Fibroblast of skin of left biceps (primary cell): ENCODE measurements around the gene WNK3.
"Not testable (repeated sequence)": the region's sequence is repeated elsewhere in the genome, so short reads cannot be mapped to it uniquely, and the experiment has no call there.

ENCODE experiments used
- DNase-seq, 2 experiments: peaks; one replicate each; pipeline ENCODE4 v3.0.0-alpha.2; 2013; ENCODE audit warnings: low read depth in 2 of 2

The WNK3 gene

GRCh38 chrX:54357414-54358377 is at the start of gene WNK3:
Gene WNK3, minus strand, starts transcription at chrX:54358046.
- DNase-seq = peak; percentile 64

DNA sequence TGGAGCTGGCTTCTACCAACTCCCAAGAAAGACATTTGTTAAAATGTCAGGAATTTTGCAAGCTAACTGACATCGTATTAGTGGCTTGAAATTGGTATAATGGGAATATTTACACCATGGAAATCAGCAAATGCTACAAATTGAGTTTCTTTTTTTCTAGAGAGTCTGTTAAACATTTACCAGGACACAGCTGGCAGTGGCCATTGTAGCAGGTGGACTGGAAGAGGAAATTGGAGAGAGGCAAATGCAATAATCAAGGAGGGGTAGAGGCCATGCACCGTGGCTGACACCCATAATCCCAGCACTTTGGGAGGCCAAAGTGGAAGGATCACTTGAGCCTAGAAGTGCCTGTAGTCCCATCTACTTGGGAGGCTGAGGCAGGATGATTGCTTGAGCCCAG is 49.4 kb upstream of the WNK3 start:
- DNase-seq = no peak

DNA sequence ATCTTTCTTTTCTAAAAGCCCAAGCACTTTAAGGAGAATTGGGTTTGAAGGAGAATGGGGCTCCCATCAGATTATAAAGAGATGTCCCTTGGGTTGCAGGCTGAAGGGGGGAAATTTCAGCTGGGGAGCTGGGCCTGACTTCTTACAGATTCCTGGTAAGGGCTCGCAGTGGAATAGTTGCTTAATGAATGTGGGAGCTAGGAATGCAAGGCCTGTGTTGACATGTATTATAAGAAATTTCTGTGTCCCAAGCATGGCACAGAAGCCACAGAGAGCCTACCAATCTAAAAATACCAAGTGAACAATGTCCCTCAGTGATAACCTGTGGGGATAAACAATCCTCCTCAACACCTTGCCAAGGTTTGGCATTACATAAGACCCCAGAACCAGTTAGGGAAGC is 39.3 kb upstream of the WNK3 start:
- DNase-seq = no peak

- DNase-seq = no peak
These were observed 28.5 kb upstream of the WNK3 start for GRCh38 chrX:54386314-54386713.

DNA sequence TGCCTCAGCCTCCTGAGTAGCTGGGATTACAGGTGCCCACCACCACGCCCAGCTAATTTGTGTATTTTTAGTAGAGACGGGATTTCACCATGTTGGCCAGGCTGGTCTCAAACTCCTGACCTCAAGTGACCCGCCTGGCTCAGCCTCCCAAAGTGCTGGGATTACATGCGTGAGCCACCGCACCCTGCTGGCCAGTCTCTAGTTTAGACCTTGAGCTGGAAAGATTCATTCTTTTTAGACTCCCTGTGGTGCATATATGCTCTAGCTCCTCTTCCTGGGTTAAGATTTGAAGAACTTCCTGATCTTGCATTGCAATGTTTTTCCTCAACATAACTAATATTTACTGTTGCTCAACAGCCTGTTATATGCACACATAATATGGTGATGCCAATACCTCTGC is 26.8 kb upstream of the WNK3 start:
- DNase-seq = not testable (repeated sequence)

- no peak for DNase-seq
These were observed 1.6 kb upstream of the WNK3 start for GRCh38 chrX:54359408-54359807.

DNA sequence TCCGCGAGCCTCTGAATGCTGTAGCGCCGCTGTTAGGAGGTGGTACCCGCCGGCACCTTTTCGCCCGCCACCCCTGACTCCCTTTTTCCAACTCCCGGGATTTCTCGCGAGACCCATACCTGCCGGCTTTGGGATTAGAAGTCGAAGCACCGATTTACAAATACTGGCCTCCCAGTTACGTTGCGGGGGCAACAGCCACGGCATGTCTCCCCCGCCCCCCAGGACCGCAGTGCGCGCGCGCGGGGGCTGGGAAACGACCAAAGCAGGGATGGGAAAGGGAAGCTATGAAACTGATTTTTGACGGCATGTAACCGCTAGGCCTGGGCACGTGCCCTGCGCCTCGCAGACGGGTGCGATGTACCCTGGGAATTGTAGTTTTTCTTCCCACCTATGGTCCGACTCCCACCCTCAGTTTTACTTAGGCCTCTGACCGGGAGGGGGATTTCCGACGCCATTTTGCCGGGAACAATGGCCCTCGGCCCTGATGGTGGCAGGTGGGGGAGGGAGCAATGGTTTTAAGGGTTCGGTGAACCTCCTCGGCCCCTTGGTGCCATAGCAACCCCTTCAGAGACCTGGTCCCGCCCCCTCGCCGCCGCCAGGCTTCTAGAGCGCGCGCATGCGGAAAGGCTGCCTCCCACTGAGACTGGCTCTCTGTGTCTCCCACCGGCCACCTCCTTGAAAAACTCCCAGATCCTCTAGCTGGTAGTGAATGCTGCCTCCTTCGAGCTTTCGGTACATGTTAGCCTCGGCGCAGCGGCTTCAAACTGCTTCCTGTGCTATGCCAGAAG is 772 bp upstream of the WNK3 start:
- peak; percentile 34 to 38 for DNase-seq

- DNase-seq = no peak
These were observed 5.2 kb downstream of the WNK3 start for GRCh38 chrX:54352677-54353076.

DNA sequence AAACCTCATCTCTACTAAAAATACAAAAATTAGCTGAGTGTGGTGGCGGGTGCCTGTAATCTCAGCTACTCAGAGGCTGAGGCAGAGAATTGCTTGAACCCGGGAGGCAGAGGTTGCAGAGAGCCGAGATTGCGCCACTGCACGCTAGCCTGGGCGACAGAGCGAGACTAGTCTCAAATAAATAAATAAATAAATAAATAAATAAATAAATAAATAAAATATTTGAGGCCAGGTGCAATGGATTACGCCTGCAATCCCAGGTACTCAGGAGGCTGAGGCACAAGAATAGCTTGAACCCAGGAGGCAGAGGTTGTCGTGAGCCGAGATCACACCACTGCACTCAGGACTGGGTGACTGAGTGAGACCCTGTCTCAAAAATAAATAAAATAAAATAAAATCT is 20.5 kb downstream of the WNK3 start:
- DNase-seq = not testable (repeated sequence)

GRCh38 chrX:54325077-54325476 is 32.8 kb downstream of the WNK3 start:
- no peak for DNase-seq

DNA sequence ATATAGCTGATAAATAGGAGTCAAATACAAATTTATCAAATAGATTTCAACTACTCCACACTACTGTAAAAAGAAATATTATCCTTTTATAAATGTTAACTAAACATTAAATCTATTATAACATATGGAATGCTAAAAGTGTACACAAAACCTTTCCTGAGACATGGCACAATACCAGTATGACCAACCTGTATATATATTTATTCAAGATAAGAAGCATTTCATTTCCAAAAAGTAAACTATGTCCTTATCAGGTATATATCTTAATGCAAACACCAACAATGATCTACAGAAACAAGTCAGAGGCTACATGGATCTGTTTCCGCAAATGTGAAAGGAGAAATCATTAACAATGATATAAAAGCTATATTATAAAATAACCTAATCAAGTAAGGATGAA is 37.8 kb downstream of the WNK3 start:
- no peak for DNase-seq

GRCh38 chrX:54306379-54306778 is 51.5 kb downstream of the WNK3 start:
- DNase-seq = no peak

DNA sequence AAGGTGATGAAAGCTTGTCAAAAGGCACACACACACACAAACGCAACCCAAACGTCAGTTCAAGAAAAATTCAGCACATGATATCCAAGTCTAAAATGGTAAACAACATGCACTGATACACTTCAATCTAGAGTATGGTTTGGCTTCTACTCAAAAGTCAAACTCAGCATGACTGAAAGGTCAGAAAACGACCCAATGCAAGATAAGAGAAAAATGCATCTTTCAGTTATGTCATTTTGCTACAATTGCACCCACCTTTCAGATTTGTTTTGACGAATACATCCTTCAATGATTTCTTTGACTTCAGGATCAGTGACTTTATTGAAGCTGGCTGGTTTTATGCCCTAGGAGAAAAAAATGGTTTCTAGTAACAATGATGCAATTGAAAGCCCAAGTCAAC is 56.3 kb downstream of the WNK3 start:
- DNase-seq = no peak

- DNase-seq = no peak
These were observed 63.5 kb downstream of the WNK3 start for GRCh38 chrX:54294306-54294705.

DNA sequence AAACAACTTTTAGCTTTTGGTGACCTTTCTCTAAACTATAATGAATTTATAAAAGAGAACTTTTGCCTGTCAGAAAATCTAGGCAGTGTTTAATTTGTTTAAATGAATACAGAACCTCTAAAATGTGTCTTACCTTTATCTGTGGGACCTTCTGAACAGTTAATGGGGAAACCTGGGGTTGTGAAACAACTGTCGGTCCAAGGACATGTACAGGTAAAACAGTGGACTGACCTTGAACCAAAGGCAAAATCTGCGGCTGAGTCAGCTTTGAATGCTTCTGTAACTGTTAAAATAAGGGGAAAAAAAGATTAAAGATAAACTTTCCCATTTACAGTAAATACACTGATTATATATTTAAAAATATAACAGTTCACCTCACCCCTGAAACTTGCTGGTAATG is 65.1 kb downstream of the WNK3 start:
- DNase-seq = no peak

DNA sequence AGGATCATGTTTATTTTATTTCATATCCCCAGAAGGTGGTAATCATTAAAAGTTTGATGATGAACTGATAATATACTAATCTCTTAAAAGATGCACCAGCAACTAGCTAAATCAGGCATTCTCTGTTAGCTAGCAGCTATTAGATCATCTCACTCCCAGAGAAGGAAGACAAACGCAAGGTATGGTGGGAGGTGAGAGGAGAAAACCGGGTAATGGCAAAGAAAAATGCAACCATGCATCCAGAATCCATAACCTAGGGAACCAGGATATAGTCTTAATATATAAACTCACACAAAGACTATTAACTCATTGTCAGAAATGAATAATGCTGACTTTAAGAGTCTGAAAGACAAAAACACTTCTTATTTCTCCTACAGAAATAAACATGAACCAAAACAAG is 66.1 kb downstream of the WNK3 start:
- DNase-seq = no peak

DNA sequence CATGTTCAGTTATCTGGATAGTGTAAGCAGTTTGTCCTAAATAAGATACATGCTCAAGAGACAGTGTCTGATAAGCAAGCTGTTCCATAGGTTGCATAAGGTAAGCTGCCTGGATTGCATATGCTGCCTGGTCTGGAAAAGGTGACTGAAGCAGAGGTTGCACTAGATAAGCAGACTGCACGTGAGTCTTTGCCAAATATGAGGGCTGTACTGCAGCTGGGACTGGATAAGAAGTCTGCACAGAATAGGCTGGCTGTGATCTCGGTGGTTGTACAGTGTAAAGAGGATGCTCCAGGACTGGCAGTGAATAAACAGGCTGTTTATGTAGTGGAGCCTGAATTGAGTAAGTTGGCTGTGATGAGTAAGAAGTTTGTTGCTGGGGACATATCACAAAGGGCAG is 68.9 kb downstream of the WNK3 start:
- DNase-seq = no peak

DNA sequence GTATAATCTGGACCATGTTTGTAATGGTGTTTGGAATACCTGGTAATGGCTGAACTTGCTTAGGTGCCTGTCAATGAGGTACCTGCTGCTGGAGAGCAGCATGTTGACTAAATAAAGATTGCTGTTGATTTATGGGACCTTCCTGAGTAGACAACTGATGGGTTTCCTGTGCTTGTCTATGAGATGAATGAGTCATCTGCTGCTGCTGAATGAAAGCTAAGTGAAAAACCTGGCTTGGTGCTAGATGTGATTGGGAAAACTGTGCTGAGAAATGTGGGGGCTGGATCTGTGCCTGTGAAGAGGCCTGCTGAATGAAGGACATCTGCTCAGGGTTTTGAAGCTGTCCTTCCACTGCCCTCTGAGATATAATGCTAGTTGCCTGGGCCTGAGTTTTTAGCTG is 69.6 kb downstream of the WNK3 start:
- DNase-seq = no peak

DNA sequence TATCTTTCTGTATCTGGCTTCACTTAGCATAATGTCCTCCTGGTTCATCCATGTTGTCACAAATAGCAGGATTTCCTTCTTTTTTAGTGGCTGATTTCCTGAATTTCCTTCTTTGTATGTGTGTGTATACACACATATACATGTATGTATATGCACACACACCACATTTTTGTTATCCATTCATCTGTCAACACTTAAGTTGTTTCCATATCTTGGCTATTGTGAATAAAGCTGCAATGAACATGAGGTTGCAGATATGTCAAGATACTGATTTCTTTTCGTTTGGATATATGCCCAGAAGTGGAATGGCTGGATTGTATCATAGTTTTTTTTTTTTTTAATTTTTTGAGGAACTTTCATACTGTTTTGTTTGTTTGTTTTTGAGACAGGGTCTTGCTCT is 76.2 kb downstream of the WNK3 start:
- DNase-seq = no peak

DNA sequence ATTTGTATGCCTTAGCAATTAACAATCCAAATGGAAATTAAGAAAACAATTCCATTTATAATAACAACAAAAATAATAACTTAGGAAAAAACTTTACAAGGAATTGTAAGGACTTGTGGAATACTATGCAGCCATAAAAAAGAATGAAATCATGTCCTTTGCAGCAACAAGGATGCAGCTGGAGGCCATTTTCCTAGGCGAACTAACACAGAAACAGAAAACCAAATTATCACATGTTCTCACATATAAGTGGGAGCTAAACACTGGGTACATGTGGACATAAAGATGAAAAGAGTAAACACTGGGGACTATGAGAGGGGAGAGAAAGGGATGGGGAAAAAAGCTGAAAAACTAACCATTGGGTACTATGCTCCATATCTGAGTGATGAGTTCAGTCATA is 77.4 kb downstream of the WNK3 start:
- no peak for DNase-seq

DNA sequence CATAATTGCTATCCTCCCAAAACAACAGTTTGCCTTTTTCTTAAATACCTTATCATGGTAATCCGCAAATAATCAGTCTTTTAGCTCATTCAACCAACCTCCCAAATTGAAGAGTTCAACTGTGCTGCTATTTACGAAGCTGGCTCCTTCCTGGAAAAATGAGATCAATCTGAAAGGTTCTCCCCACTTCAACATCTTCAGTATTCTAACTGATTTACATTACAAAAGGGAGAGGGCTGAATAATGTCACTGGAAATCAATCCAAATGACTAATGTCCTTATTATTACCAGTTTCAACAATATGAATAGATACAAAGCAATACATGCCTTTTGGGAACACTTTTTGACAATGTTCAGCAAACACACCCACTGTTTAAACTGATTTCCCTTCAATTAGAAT is 86.2 kb downstream of the WNK3 start:
- no peak for DNase-seq

- DNase-seq = no peak
These were observed 109.5 kb downstream of the WNK3 start for GRCh38 chrX:54248309-54248708.

DNA sequence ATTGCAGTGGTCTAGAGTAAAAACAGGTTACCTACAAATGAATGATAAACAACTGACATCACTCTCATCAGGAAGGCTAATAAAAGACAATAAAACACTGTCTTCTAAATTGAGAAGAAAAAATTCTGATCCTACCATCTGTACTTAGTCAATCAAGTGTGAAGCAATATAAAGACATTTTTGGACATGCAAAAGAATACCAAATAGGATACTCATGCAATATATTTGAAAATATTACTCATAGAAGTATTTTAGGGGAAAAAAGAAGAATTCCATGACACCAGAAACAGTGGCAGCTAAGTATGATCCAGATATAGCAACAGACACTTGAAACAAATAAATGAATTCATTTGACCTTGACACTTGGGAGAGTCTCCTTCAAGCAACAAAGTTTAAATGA is 111.0 kb downstream of the WNK3 start:
- DNase-seq = no peak
